ENCODE data around the gene PARD3. TPM values are rescaled to one million over a fixed set of nuclear protein-coding genes. Genes with fewer than 3 reads are reported as not detected.
"Not testable (repeated sequence)": the region's sequence is repeated elsewhere in the genome, so short reads cannot be mapped to it uniquely, and the experiment has no call there.

Gene PARD3
- total RNA-seq, 1 experiment from 2014 or later, result 51.8 TPM

DNA sequence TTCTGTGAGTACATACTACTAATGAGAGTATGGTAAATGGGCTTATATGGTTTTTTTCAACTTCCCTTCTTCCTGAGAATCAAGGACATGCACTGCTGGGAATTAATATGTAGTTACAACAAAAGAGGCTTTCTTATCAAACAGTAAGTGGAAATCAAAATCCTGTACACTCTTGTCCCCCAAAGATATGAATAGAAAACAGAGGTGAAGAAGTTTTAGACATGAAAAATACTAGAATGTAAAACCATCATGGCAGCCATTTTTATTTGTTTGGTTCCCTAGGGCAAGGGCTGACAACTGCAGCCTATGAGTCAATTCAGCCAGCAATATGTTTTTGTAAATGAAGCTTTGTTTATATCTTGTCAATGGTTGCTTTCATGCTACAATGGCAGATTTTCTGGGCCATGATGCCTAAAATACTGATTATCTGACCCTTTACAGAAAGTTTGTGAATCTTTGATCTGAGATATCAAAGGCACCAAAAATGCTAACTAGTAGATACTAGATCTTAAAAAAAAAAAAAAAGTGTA lies 422.4 kb downstream of the PARD3 start:
- peak overlapping the region; percentile 17; the same call in 1 of the 2 replicates for H3K27ac Mint-ChIP-seq

DNA sequence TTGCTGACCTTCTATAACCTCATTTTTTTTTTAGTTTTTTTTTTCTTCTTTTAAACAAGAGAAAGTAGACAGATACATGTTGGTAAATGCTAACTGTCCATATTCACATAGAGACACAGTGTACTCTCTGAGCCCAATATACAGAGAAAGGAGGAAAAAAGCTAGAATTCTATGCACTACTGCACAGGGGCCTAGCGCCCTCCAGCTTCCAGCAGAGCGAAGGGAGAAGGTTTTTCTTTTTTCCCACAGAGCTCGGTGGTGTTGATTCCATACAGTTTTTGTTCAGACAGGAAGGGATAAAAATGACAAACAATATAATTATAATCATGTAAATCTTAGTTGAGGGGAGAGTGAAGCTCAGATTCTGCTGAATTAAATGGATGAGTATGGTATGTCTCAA lies 423.9 kb downstream of the PARD3 start:
- H3K4me3 Mint-ChIP-seq; H3K27ac Mint-ChIP-seq; H3K9me3 Mint-ChIP-seq; POLR2A ChIA-PET; ATAC-seq; DNase-seq (ENCODE audit: low spot score); H3K27me3 Mint-ChIP-seq (ENCODE audit: low read depth); H3K36me3 Mint-ChIP-seq: not testable (repeated sequence)
- CTCF ChIA-PET, result interaction anchor here (1.0 to 1.1 kb wide), 6 partner anchors 45 to 274 kb away, joined by 3 to 5 read pairs (median 3); no protein-coding TSS in a partner anchor
- peaks cover 18% of the 10 kb centered on the region for H3K4me1 Mint-ChIP-seq

More for the DNA sequence above, 422.4 kb downstream of the PARD3 start:
- TF ChIP-seq, protein P1, sequence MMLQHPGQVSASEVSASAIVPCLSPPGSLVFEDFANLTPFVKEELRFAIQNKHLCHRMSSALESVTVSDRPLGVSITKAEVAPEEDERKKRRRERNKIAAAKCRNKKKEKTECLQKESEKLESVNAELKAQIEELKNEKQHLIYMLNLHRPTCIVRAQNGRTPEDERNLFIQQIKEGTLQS (CRISPR knock-in tag; conservative IDR thresholded peaks at IDR 0.05), result no peak
- TF ChIP-seq ZNF138 (CRISPR knock-in tag; conservative IDR thresholded peaks at IDR 0.05) (no peak), FOXJ3 (CRISPR knock-in tag; IDR thresholded peaks at IDR 0.05; ENCODE audit: borderline replicate concordance) (no peak), NR1H2 (CRISPR knock-in tag; IDR thresholded peaks at IDR 0.05) (no peak), SMAD4 (CRISPR knock-in tag; IDR thresholded peaks at IDR 0.05) (no peak), JAZF1 (CRISPR knock-in tag; IDR thresholded peaks at IDR 0.05) (no peak), TEAD4 (CRISPR knock-in tag; IDR thresholded peaks at IDR 0.05) (no peak), NR2C2 (CRISPR knock-in tag; IDR thresholded peaks at IDR 0.05) (no peak), FOXK1 (CRISPR knock-in tag; IDR thresholded peaks at IDR 0.05) (no peak)
- TF ChIP-seq, protein P2, sequence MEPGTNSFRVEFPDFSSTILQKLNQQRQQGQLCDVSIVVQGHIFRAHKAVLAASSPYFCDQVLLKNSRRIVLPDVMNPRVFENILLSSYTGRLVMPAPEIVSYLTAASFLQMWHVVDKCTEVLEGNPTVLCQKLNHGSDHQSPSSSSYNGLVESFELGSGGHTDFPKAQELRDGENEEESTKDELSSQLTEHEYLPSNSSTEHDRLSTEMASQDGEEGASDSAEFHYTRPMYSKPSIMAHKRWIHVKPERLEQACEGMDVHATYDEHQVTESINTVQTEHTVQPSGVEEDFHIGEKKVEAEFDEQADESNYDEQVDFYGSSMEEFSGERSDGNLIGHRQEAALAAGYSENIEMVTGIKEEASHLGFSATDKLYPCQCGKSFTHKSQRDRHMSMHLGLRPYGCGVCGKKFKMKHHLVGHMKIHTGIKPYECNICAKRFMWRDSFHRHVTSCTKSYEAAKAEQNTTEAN (CRISPR knock-in tag; IDR thresholded peaks at IDR 0.05), result no peak
- TF ChIP-seq, protein P3, sequence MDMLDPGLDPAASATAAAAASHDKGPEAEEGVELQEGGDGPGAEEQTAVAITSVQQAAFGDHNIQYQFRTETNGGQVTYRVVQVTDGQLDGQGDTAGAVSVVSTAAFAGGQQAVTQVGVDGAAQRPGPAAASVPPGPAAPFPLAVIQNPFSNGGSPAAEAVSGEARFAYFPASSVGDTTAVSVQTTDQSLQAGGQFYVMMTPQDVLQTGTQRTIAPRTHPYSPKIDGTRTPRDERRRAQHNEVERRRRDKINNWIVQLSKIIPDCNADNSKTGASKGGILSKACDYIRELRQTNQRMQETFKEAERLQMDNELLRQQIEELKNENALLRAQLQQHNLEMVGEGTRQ (CRISPR knock-in tag; IDR thresholded peaks at IDR 0.05), result no peak
- TF ChIP-seq, protein P4, sequence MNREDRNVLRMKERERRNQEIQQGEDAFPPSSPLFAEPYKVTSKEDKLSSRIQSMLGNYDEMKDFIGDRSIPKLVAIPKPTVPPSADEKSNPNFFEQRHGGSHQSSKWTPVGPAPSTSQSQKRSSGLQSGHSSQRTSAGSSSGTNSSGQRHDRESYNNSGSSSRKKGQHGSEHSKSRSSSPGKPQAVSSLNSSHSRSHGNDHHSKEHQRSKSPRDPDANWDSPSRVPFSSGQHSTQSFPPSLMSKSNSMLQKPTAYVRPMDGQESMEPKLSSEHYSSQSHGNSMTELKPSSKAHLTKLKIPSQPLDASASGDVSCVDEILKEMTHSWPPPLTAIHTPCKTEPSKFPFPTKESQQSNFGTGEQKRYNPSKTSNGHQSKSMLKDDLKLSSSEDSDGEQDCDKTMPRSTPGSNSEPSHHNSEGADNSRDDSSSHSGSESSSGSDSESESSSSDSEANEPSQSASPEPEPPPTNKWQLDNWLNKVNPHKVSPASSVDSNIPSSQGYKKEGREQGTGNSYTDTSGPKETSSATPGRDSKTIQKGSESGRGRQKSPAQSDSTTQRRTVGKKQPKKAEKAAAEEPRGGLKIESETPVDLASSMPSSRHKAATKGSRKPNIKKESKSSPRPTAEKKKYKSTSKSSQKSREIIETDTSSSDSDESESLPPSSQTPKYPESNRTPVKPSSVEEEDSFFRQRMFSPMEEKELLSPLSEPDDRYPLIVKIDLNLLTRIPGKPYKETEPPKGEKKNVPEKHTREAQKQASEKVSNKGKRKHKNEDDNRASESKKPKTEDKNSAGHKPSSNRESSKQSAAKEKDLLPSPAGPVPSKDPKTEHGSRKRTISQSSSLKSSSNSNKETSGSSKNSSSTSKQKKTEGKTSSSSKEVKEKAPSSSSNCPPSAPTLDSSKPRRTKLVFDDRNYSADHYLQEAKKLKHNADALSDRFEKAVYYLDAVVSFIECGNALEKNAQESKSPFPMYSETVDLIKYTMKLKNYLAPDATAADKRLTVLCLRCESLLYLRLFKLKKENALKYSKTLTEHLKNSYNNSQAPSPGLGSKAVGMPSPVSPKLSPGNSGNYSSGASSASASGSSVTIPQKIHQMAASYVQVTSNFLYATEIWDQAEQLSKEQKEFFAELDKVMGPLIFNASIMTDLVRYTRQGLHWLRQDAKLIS (CRISPR knock-in tag; IDR thresholded peaks at IDR 0.05; ENCODE audit: borderline replicate concordance), result no peak
- TF ChIP-seq, protein P5, sequence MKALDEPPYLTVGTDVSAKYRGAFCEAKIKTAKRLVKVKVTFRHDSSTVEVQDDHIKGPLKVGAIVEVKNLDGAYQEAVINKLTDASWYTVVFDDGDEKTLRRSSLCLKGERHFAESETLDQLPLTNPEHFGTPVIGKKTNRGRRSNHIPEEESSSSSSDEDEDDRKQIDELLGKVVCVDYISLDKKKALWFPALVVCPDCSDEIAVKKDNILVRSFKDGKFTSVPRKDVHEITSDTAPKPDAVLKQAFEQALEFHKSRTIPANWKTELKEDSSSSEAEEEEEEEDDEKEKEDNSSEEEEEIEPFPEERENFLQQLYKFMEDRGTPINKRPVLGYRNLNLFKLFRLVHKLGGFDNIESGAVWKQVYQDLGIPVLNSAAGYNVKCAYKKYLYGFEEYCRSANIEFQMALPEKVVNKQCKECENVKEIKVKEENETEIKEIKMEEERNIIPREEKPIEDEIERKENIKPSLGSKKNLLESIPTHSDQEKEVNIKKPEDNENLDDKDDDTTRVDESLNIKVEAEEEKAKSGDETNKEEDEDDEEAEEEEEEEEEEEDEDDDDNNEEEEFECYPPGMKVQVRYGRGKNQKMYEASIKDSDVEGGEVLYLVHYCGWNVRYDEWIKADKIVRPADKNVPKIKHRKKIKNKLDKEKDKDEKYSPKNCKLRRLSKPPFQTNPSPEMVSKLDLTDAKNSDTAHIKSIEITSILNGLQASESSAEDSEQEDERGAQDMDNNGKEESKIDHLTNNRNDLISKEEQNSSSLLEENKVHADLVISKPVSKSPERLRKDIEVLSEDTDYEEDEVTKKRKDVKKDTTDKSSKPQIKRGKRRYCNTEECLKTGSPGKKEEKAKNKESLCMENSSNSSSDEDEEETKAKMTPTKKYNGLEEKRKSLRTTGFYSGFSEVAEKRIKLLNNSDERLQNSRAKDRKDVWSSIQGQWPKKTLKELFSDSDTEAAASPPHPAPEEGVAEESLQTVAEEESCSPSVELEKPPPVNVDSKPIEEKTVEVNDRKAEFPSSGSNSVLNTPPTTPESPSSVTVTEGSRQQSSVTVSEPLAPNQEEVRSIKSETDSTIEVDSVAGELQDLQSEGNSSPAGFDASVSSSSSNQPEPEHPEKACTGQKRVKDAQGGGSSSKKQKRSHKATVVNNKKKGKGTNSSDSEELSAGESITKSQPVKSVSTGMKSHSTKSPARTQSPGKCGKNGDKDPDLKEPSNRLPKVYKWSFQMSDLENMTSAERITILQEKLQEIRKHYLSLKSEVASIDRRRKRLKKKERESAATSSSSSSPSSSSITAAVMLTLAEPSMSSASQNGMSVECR (CRISPR knock-in tag; IDR thresholded peaks at IDR 0.05; ENCODE audit: borderline replicate concordance), result no peak
- TF ChIP-seq, protein P6, sequence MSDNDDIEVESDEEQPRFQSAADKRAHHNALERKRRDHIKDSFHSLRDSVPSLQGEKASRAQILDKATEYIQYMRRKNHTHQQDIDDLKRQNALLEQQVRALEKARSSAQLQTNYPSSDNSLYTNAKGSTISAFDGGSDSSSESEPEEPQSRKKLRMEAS (CRISPR knock-in tag; IDR thresholded peaks at IDR 0.05), result no peak
- H3K27me3 Mint-ChIP-seq (ENCODE audit: low read depth), result no peaks in the 10 kb centered on the region
- ATAC-seq (no peak), DNase-seq (ENCODE audit: low spot score) (no peak)
- H3K4me1 Mint-ChIP-seq, result peaks cover 28% of the 10 kb centered on the region
- ChIA-PET POLR2A (no interaction called here), CTCF (no interaction called here)
- H3K36me3 Mint-ChIP-seq, result no peaks in the 10 kb centered on the region
- H3K4me3 Mint-ChIP-seq, result no peak overlapping the region
- no peaks in the 10 kb centered on the region for H3K9me3 Mint-ChIP-seq
